HG02798 (cell line): ENCODE data around the gene ATP6V0C.
A peak's percentile ranks its signal among the peaks of the same experiment; 100 is the strongest.
"Not testable (repeated sequence)": the region's sequence is repeated elsewhere in the genome, so short reads cannot be mapped to it uniquely, and the experiment has no call there.

Experiments used
- ATAC-seq: cut with Tn5 transposase; IDR thresholded peaks from one replicate; pipeline ENCODE4 v1.9.1; 2021; ENCODE audit warnings: mild to moderate bottlenecking; ENCODE audit not compliant: unreplicated experiment, poor library complexity

ATP6V0C gene

DNA sequence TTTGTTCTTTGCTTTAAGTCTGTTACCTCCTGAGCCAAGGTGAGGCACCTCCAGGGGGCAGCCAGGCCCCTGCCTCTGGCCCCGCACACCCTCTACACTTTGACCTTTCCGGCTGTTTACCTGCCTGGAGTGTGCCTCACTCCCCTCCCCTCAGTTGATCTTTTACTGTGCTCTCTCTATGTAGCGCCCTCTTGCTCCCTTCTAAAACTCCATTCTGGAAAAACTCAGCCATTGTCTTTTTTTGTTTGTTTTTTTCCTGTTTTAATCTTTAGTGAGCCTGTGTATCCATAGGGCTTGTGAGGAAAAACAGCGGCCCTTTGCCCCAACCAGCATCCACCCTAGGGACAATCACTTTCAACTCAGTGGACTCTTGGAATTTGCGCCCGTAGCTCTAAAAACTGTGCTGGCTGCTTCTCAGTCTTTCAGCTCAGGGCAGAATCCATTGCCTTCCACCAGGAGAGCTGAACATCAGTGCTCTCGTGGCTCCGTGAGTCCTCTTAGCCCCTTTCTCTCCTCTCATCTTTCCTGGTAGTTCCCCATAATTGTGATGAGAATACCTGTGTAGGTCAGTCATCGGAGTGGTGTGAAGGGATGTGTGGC, 10.7 kb downstream of the ATP6V0C start:
- no peak for ATAC-seq

DNA sequence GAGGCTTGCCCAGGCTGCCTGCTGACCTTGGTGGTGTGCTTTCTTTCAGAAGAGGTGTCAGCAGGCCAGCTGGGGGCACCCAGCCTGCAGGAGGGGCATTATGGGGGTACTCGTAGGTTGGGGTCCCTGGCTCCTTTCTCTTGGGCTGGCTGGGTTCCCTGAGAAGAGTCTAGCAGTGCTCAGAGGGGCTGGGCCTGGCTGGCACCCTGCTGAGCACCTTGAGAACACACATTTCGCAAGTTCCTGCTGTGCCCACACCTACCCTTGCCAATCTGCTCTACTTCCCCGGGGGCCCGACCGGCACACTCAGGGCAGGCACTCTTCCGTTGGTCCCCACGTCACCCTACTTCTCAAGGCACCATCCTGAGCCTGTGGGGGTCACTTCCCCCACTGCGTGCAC, 12.4 kb downstream of the ATP6V0C start:
- ATAC-seq: no peak

DNA sequence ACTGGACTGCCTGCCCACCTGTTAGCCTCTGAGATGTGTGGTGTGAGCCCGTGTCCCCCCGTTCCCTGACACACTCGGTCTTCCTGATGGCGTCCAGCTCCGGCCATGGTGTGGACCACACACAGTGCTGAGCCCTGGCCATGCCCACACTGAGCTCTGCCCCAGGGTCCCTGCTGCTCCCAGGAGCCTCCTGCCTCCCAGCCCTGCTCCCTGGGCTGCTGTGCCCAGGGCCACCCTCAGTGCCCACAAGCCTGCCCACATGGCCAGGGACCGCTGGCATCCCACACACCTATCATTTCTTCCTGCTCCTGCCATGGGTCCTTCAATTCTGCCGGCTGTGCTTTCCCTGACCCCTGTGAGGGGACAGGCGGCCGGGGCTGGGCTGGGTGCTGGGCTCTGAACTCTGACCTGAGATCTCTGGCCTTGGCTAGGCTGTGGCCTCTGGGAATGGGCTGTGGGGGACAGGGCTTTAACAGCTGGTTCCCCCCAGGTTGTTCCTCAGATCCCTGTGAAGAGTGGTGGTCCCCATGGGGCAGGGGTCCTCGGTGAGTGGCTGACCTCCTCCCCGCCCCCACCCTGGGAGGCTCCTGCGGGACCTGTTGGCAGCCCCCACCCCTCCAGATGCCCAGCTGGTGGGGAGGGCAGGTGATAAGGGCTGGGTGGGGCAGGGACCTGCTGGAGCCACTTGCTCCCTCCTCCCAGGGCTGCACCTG, 13.5 kb downstream of the ATP6V0C start:
- ATAC-seq: no peak

DNA sequence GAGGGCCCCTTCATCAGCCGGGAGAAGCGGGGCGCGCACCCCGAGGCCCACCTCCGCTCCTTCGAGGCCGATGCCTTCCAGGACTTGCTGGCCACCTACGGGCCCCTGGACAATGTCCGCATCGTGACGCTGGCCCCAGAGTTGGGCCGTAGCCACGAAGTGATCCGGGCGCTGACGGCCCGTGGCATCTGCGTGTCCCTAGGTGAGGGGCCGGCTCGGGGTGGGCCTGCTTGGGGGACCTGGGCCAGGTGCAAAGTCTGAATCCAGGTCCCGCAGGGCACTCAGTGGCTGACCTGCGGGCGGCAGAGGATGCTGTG, 14.0 kb downstream of the ATP6V0C start:
- ATAC-seq: no peak

DNA sequence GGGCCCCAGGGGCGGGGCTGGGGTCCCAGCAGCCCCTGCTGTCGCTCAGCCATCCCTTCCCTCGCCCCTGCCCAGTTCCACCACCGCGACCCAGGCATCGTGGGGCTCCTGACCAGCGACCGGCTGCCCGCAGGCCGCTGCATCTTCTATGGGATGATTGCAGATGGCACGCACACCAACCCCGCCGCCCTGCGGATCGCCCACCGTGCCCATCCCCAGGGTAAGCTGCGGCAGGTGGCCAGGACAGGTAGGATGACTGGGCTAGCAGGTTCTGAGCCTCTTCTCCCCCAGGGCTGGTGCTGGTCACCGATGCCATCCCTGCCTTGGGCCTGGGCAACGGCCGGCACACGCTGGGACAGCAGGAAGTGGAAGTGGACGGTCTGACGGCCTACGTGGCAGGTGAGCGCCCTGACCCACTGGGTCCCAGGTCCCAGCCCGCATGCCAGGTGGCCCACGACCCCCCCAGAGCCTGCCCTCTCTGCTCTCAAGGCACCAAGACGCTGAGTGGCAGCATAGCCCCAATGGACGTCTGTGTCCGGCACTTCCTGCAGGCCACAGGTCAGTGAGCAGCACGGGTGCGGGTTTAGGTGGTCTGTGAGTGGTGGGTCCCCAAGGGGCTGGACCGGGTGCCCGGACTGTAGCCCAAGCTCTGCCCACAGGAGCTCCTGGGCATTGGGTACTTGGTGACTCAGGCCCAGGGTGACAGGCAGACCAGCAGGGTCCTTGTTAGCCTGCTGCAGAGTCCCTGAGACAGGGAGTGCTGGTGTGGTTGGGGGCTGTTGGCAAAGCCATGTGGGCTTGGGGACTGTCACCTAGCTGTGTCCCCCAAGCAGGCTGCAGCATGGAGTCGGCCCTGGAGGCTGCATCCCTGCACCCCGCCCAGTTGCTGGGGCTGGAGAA, 14.7 kb downstream of the ATP6V0C start:
- ATAC-seq: no peak

DNA sequence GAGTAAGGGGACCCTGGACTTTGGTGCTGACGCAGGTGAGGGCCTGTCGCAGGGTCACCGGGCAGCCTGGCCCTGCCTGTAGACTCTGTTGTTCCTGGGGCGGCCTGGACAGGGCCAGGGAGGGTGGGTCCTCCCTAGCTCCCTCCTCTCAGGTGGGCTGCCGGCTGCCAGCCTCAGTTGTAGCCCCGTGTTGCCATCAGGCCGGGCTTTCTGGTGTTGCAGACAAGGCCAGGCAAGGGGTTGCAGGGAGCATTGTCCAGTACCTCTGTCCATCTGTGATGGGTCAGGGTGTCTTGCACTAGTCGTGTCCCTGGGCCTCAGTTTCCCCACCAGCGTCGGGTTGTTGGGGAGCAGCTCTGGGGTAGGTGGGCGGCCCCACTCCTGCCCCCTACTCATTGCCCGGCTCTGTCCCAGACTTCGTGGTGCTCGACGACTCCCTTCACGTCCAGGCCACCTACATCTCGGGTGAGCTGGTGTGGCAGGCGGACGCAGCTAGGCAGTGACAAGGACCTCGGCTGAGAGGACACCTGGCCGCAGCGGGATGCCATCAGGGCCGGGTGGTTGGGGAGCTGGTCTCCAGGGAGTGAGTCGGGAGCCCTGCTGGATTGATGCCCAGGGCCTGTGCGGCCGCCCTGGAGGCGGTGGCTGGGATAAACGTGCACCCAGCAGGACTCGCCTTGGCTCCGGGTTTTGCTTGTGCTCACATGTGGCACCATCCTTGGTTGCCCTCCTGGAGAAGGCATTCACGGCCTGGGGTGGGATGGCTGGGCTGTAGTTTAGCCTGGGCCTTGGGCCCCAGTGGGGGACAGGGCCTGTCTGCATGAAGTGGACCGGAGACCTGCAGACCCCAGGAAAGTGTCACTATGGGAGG, 15.5 kb downstream of the ATP6V0C start:
- ATAC-seq: no peak

DNA sequence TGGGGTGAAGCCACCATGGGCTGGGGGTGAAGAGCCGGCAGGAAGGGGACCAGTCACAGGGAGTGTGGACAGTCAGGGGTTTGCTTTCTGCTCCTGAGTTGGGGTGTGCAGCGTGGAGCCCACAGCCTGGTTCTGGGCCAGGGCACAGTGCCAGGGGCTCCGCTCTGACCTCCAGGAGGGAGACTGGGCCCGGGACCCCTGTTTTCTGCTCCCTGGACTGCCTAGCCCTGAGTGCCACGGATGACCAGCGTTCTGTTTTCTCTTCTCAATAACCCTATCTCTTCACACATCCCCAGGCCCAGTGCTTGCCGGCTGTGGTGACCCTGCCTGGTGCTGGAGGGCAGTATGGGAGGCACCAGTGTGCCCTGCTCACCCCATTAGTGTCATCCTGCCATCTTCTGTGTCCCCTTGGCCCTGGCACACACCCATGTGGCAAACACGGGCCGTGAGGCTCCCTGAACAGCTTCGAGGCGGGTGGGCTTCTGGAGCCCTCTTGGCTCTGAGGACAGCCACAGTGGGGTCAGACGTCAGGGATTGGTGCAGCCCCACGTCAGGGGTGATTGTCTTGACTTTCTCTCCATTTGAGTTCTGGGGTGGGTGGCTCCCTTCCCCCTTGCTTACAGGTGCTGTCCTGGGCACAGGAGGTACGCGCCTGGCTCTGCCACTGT, 16.3 kb downstream of the ATP6V0C start:
- ATAC-seq: no peak

DNA sequence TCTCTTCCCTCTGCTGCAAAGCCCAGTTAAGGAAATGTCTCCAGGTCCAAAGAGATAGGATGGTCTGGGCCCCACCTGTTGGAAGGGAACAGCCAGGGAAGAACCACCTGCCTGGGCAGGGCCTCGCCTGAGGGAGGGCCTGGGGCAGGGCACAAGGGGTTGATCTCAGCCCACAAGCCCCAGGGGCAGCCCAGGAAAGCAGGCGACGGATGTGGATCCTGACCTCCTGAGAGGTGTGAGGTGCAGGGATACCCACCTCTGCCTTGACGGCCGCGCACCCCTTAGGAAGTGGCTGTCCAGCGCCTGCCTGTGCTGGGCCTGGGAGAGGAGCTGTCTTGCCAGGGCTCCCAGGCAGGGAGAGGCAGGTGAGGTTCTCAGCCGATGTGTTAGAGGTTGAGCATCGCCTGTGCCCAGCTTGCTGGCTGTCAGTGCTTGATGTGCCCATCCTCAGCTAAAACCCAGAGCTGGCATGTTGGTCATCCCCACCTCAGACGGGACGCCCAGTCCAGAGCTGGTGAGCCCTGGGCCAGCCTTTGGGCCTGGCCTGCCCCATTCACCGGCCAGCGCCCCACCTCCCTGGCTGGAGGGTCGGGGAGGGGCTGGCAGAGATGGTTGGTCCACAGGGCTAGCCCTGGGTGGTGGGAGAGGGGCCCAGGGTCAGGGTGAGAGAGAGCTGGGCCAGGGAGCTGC, 17.0 kb downstream of the ATP6V0C start:
- ATAC-seq: no peak

DNA sequence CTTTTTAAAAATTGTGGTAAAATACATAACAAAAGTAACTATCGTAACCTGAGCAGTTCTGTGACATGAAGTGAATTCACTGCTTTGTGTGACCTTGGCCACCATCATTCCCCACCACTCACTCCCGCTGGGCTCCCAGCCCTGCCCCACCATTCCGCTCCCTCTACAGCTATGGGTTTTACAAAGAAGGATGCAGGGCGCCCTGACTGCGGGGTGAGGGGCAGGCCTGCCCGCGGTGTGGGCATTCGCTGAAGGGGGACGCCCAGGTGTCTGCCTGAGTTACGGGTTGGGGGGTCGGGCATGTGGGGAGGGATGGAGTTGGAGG, 17.6 kb downstream of the ATP6V0C start, which contains the start of gene CEMP1:
TSS of gene CEMP1 (minus strand) at position 38 of the 325 bp plus-strand sequence. CDS start 335 bp downstream, outside the sequence.
- no peak for ATAC-seq

DNA sequence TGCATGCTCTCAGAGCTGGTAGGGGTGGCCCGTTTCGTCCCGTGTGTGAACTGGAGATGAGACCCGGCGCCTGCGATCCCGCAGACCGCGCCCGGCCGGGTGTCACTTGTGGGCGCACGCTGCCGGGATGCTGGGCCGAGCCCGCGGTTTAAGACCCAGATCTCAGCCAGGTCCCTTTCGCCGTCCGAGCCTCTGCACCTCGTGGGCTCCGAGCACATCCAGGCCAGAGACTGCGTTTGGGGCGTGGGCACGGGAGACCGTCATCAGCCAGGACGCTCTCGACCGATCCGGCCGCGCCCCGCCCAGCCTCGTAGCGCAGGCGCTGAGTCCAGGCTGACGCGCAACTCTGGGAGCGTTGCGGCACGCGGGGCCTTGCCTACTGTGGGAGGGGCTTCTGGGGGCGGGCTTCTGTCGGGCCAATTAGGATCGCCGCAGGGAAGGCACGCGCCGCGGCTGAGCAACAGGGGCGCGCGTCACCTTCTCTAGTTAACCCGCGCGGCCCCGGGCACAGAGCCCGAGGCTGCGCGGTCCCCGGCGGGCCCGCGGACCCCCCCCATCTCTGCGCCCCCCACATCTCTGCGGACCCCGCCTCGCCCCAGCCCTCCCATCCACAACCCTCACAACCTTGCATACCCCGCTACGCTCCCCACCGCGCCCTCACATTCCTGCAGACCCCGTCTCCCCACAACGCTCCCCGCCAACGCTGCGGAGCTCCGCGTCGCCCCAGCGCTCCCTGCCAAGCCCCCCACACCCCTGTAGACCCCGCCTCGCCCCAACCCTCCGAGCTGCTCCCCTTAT, 18.1 kb downstream of the ATP6V0C start:
- peak; percentile 93 for ATAC-seq

DNA sequence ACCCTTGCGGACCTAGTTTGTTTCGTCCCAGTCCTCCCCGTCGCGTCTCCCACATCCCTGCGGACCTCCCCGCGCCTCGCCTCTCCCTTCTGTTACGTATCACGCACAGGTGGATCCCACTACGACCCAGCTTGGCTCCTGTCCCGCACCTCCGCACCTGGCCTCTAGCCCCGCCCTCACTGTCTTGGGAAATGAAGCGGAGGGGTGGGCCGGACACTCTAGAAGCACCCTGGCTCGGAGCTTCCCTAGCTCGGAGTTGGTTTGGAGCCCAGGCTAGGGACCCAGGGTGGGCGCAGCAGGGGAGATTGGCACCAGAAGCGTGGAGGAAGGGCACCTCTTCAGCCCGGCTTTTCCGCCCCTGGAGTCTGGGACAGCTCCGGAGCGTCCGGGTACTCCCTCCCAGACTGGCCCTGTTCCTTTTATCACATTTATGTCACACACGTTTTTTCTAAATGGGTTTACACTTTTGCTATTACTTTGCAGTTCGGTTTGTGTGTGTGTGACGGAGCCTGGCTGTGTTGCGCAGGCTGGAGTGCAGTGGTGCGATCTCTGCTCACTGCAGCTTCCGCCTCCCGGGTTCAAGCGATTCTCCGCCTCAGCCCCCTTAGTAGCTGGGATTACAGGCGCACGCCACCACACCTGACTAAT, 18.9 kb downstream of the ATP6V0C start:
- ATAC-seq: no peak

DNA sequence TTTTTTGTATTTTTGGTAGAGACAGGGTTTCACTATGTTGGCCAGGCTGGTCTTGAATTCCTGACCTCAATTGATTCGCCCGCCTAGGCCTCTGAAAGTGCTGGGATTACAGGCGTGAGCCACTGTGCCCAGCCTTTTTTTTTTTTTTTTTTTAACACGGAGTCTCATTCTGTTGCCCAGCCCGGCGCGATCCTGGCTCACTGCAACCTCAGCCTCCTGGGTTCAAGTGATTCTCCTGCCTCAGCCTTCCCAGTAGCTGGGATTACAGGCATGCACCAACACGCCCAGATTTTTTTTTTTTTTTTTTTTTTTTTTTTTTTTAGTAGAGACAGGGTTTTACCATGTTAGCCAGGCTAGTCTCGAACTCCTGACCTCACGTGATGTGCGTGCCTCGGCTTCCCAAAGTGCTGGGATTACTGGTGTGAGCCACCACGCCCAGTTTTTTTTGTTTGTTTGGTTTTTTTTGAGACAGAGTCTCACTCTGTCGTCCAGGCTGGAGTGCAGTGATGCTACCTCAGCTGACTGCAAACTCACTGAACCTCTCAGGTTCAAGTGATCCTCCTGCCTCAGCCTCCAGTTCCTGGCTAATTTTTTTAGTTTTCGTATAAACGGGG, 19.5 kb downstream of the ATP6V0C start:
- ATAC-seq: not testable (repeated sequence)

DNA sequence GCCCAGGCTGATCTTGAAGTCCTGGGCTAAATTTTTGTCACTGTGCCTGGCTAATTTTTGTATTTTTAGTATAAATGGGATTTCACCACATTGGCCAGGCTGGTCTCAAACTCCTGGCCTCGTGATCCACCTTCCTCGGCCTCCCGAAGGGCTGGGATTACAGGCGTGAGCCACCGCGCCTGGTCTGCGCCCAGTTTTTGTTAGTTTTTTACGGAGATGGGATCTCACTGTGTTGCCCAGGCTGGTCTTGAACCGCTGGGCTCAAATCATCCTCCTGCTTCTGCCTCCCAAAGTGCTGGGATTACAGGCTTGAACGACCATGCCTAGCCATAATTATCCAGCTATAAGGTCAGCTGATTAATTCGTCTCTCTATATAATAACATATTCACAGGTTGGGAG, 20.2 kb downstream of the ATP6V0C start:
- ATAC-seq: no peak

DNA sequence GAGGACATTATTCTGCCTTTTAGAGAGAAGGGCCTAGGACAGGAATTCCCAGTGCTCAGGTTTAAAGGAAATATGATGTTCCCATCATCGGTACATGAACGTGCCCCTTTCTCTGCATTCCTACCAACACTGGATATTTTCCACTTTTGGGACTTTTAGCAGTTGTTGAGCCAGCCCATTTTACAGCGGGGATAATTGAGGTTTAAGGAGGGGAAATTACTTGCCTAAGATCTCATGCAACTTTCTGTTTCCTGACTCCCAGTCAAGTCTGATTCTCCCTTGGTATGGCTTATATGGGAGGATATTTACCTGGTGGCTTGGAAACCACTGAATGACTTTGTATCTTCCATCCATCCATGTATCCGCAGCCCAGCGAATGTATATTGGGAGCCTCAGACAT, 20.6 kb downstream of the ATP6V0C start:
- not testable (repeated sequence) for ATAC-seq

DNA sequence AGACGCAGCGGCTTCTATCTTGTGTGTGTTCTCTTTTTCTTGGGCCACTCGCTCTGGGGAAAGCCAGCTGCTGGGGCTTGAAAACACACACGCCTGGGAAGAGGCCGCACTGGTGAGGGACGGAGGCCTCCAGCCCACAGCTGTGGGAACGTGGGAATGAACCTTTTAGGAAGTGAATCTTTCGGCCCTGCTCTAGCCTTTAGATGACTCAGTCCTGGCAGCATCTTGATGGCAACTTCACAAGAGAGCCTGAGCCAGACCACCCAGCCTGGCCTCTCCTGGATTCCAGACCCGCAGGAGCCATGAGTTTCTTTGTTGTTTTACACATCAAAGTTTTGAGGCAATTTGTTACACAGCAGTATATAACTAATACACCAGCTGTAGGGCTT, 21.9 kb downstream of the ATP6V0C start:
- no peak for ATAC-seq

DNA sequence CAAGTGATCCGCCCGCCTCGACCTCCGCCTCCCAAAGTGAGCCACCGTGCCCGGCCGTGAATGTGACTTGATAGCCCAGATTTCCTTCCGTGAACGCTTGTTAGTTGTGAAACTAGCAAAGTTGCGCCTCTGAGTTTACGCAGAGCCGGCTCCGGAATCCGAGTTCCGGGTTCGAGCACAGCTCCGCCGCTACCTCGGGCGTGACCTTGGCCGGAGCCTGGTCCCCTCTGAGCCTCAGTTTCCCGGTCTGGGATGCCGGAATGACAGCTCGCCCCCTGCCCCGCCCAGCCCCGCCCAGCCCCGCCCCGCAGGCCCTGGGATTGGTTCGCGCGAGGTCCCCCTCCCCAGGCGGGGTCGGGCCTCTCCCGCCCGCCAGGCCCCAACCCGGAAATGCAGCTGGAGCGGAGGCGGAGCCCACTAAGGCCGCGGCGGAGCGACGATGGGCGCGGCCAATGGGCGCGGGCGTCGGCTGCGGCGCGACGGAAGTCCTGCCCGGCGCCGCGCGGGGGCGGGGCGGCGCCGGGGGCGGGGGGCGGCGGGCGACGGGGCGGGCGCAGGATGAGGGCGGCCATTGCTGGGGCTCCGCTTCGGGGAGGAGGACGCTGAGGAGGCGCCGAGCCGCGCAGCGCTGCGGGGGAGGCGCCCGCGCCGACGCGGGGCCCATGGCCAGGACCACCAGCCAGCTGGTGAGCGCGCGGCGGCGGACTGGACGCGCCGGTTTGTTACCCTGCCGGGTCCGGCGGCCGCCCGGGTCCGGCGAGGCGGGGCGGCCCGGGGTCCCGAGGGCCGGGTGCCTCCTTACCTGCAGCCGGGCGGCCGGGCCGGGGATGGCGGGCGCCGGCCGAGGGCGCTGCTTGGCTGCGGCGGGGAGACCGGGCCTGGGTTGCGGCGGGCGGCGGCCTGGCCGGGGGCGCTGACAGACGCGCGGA, 24.0 kb downstream of the ATP6V0C start, which contains the start of gene PDPK1:
TSS of gene PDPK1 (plus strand) at position 571 of the 929 bp plus-strand sequence. CDS start at position 663, 92 bp downstream.
- ATAC-seq: peak; percentile 92
